ENCODE measurements around the gene HCST. TPM values are rescaled to one million over a fixed set of nuclear protein-coding genes. Genes with fewer than 3 reads are reported as not detected.

HCST gene
- total RNA-seq, 1 donor from 2014 or later, result 1.8 TPM

DNA sequence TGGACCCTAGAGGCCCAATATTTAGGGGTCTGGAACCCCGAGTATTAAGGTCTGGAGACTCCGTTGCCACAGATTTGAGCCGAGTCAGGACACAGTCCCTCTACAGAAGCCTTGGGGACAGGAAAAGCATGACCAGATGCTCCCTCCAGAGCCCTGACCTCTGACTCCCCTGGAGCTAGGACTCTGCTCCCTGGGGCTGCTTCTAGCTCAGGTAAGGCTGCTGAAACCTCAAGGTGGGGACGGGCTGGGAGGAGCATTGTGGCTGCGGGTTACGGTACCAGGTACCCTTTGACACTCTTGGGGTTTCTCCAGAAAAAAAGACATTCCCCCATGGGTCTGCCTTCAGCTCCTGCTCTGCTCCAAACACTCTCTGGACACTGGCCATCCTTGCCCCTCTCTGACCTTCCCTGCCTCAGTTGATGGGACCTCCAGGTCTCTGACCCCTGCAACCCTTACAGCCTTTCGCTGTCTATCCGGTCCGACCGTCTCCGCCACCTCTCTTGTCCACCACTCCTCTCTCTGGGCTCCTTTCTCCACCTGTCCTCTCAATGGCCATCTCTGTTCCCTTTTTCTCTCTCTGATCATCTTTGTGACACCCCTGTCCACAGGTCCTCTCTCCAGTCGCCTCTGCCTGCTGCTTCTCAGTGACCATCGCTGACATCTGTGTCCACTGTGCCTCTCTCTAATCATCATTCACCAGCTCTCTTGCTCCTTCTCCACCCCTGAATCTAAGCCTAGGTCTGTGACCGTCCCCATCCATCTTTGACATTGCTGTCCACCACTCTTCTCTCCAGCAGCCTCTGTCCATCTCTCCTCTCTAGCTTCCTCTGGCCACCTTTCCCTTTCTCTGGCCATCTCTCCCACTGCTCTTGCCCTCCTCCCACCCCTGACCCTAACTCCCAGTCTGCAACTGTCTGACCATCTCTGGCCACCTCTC is 35.3 kb downstream of the HCST start:
- FAIRE-seq, result no peak
- H3K27me3 ChIP-seq (ENCODE audit: insufficient read depth, low read length), result no peaks in the 10 kb centered on the region
- H3K4me3 Mint-ChIP-seq (ENCODE audit: unreplicated experiment), result peak overlapping the region; percentile 81
- H4K20me1 ChIP-seq (ENCODE audit: insufficient read depth, low read length), result peaks cover 20% of the 10 kb centered on the region
- peaks cover 5% of the 10 kb centered on the region for H3K36me3 Mint-ChIP-seq (ENCODE audit: low read depth, unreplicated experiment)
- H3K4me1 Mint-ChIP-seq (ENCODE audit: low read depth, unreplicated experiment), result peaks cover 11% of the 10 kb centered on the region
- peak overlapping the region; percentile 80 for H3K9ac ChIP-seq (ENCODE audit: low read length)
- H3K36me3 ChIP-seq (ENCODE audit: insufficient read depth, low read length), result no peaks in the 10 kb centered on the region
- H3K4me3 ChIP-seq (ENCODE audit: insufficient read depth, low read depth, low read length), result peak overlapping the region; percentile 60
- no peaks in the 10 kb centered on the region for H3K27me3 Mint-ChIP-seq (ENCODE audit: low read depth, unreplicated experiment)
- DNase-seq (ENCODE audit: low read depth), result no peak
- peak overlapping the region; percentile 100 for H3K4me2 ChIP-seq (ENCODE audit: low read length)
- no peak overlapping the region for H3K27ac Mint-ChIP-seq (ENCODE audit: unreplicated experiment)
- H3K9me3 ChIP-seq (ENCODE audit: insufficient read depth, low read depth, low read length), result no peaks in the 10 kb centered on the region
- H3K9me3 Mint-ChIP-seq (ENCODE audit: unreplicated experiment), result no peaks in the 10 kb centered on the region
- TF ChIP-seq, protein P1, sequence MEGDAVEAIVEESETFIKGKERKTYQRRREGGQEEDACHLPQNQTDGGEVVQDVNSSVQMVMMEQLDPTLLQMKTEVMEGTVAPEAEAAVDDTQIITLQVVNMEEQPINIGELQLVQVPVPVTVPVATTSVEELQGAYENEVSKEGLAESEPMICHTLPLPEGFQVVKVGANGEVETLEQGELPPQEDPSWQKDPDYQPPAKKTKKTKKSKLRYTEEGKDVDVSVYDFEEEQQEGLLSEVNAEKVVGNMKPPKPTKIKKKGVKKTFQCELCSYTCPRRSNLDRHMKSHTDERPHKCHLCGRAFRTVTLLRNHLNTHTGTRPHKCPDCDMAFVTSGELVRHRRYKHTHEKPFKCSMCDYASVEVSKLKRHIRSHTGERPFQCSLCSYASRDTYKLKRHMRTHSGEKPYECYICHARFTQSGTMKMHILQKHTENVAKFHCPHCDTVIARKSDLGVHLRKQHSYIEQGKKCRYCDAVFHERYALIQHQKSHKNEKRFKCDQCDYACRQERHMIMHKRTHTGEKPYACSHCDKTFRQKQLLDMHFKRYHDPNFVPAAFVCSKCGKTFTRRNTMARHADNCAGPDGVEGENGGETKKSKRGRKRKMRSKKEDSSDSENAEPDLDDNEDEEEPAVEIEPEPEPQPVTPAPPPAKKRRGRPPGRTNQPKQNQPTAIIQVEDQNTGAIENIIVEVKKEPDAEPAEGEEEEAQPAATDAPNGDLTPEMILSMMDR (IDR thresholded peaks at IDR 0.05; ENCODE audit: insufficient read depth, low read depth, low read length), result no peak
- peaks cover 23% of the 10 kb centered on the region for H3K4me1 ChIP-seq (ENCODE audit: insufficient read depth, low read length)
- H3K27ac ChIP-seq (ENCODE audit: low read depth, low read length), result no peak overlapping the region
- peaks cover 15% of the 10 kb centered on the region for H3K79me2 ChIP-seq (ENCODE audit: insufficient read depth, low read length)
- no peak overlapping the region for H2AFZ ChIP-seq (ENCODE audit: low read depth, low read length)

DNA sequence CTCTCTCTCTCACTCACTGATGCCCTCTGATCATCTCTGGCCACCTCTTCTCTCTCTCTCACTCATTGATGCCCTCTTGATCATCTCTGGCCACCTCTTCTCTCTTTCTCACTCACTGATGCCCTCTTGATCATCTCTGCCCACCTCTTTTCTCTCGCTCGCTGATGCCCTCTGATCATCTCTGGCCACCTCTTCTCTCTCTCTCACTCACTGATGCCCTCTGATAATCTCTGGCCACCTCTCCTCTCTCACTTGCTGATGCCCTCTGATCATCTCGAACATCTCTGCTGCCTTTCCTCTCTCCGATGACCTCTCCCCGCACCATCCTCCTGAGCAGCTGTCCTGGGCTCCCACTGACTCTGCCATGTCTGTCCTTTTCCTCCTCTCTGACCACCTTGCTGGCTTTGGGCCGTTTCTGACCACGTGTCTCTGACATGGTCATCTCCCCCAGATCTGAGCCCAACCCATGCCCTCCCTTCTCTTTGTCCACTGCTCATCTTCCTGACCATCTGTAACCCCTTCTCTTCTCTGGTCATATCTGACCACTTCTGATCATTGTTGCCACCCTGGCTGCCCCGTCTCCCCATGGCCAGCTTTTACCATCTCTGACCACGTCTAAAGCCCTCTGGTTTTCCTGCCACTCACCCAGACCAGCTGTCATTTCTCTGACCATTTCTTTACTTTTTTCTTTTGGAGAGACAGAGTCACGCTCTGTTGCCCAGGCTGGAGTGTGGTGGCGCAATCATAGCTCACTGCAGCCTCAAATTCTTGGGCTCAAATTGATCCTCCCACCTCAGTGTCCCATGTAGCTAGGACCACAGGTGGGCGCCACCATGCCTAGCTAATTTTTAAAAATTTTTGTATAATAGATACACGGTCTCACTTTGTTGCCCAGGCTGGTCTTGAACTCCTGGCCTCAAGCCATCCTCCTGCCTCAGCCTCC is 36.2 kb downstream of the HCST start:
- no peak overlapping the region for H3K9ac ChIP-seq (ENCODE audit: low read length)
- peak overlapping the region; percentile 100 for H3K4me2 ChIP-seq (ENCODE audit: low read length)
- H3K27me3 Mint-ChIP-seq (ENCODE audit: low read depth, unreplicated experiment), result no peaks in the 10 kb centered on the region
- H3K36me3 ChIP-seq (ENCODE audit: insufficient read depth, low read length), result no peaks in the 10 kb centered on the region
- H3K27ac ChIP-seq (ENCODE audit: low read depth, low read length), result no peak overlapping the region
- H3K79me2 ChIP-seq (ENCODE audit: insufficient read depth, low read length), result peaks cover 15% of the 10 kb centered on the region
- peaks cover 11% of the 10 kb centered on the region for H3K4me1 Mint-ChIP-seq (ENCODE audit: low read depth, unreplicated experiment)
- H3K4me3 ChIP-seq (ENCODE audit: insufficient read depth, low read depth, low read length), result peak overlapping the region; percentile 60
- TF ChIP-seq, protein P1 (IDR thresholded peaks at IDR 0.05; ENCODE audit: insufficient read depth, low read depth, low read length), result no peak
- TF ChIP-seq EZH2 (IDR thresholded peaks at IDR 0.05; ENCODE audit: insufficient read depth, low read length), result no peak
- FAIRE-seq (no peak), DNase-seq (ENCODE audit: low read depth) (no peak)
- peak overlapping the region; percentile 75 for H3K4me3 Mint-ChIP-seq (ENCODE audit: unreplicated experiment)
- no peak overlapping the region for H2AFZ ChIP-seq (ENCODE audit: low read depth, low read length)
- H3K9me3 Mint-ChIP-seq (ENCODE audit: unreplicated experiment), result no peaks in the 10 kb centered on the region
- H3K27me3 ChIP-seq (ENCODE audit: insufficient read depth, low read length), result no peaks in the 10 kb centered on the region
- H3K36me3 Mint-ChIP-seq (ENCODE audit: low read depth, unreplicated experiment), result peaks cover 9% of the 10 kb centered on the region
- H3K27ac Mint-ChIP-seq (ENCODE audit: unreplicated experiment), result no peak overlapping the region
- H3K9me3 ChIP-seq (ENCODE audit: insufficient read depth, low read depth, low read length), result no peaks in the 10 kb centered on the region
- H4K20me1 ChIP-seq (ENCODE audit: insufficient read depth, low read length), result peaks cover 26% of the 10 kb centered on the region
- peaks cover 23% of the 10 kb centered on the region for H3K4me1 ChIP-seq (ENCODE audit: insufficient read depth, low read length)
